OCI-LY3 (cell line): Measurements from ENCODE around the gene CEP104.
"Not testable (repeated sequence)": the region's sequence is repeated elsewhere in the genome, so short reads cannot be mapped to it uniquely, and the experiment has no call there.

Source experiments
- EZH2phosphoT487 ChIP-seq: fragments of 200-600 bp; shearing (Covaris generic); IDR thresholded peaks from 2 replicates; pipeline ENCODE4 v1.6.1; 2018; ENCODE audit warnings: antibody characterized with exemption, mixed run types, low read depth
- TF ChIP-seq, protein P1 (sequence below): fragments of 200-600, 300-600 bp; sonication (generic); IDR thresholded peaks from 2 replicates; pipeline ENCODE4 v1.5.1; 2014; ENCODE audit warnings: antibody characterized with exemption, low read length, low read depth

DNA sequence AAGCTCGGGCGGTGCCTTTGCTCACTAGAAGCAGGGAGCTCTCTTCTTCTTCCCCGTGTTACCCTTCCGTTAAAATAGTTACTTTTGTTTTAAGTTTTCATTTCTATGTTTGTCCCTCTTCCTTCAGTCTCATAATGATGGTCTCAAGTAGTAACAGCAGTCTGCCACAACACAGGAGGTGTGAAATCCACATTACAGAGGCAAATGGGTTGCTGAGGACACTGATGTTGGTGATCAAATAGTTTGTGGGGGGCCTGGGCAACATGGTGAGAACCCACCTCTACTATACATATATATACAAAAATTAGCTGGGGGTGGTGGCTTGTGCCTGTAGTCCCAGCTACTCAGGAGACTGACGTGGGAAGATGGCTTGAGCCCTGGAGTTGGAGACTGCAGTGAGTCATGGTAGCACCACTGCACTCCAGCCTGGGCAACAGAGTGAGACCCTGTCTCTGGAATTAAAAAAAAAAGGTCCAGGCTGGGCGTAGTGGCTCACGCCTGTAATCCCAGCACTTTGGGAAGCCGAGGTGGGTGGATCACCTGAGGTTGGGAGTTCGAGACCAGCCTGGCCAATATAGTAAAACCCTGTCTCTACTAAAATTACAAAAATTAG is 46.8 kb downstream of the CEP104 start:
- TF ChIP-seq, protein P1, sequence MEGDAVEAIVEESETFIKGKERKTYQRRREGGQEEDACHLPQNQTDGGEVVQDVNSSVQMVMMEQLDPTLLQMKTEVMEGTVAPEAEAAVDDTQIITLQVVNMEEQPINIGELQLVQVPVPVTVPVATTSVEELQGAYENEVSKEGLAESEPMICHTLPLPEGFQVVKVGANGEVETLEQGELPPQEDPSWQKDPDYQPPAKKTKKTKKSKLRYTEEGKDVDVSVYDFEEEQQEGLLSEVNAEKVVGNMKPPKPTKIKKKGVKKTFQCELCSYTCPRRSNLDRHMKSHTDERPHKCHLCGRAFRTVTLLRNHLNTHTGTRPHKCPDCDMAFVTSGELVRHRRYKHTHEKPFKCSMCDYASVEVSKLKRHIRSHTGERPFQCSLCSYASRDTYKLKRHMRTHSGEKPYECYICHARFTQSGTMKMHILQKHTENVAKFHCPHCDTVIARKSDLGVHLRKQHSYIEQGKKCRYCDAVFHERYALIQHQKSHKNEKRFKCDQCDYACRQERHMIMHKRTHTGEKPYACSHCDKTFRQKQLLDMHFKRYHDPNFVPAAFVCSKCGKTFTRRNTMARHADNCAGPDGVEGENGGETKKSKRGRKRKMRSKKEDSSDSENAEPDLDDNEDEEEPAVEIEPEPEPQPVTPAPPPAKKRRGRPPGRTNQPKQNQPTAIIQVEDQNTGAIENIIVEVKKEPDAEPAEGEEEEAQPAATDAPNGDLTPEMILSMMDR = not testable (repeated sequence)
- TF ChIP-seq EZH2phosphoT487 = not testable (repeated sequence)
